LNCAP (cell line): ENCODE data around the gene COX18.

ENCODE experiments used
- CTCF ChIP-seq: fragments of 450-650 bp; IDR thresholded peaks from 2 replicates; pipeline ENCODE4 v1.5.1; 2017; ENCODE audit warnings: mild to moderate bottlenecking

COX18 gene

DNA sequence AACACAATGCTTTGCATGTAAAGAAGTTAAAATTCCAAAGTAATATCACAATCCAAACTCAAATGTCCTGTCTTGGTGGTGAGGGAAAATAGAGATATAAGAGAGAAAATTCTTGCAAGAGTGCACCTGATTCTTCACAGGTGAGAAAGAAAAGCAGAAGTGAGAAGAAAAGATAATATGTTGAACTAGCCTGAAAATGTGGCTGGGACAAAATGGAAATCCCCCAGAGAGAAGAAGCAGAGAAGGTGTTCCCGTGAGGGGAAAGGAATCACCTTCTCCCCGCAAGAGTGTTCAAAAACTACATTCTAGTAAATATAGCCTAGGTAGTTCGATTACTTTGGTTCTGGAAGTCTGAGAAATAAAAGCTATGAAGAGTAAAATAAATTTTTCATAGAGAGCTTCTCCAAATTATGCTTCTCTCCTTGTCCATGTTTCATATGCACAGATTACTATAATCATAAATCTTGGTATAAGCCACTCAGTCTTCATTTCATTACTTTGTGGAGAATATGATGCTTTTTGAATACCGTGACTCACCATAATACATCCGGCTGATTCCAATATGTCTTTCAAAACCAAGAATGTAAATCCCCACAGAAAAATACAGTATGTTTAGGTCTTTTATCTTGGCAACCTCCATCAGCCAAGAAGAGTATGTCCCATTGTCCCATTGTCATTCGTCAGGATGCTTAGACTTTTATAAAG, 63.1 kb downstream of the COX18 start:
- no peak for TF ChIP-seq CTCF

DNA sequence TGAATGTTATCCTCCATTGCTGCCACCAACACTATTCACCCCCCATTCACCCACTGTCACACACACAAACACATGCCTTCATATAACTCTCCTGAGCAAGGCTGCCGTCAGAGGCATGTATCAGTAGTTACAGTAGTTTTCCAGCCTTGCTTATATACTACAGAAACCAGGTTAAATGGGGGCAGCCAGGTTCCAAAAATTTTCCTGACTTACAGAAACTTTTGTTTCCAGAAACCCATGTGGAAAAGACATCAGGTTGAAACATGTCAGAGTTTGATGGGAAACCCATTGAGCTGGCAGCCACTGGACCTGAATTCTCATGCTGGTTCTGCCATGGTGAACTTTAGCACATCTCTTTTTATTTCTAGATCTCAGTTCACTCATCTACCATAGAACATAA, 64.0 kb downstream of the COX18 start:
- TF ChIP-seq CTCF = no peak
